GM12878 (cell line): ENCODE results near the gene INPP5D. TPM values are rescaled to one million over a fixed set of nuclear protein-coding genes. Genes with fewer than 3 reads are reported as not detected.

ENCODE experiments used
- ATAC-seq: fragments of 200-7000 bp; cut with Tn5 transposase; 3 replicates; pipeline ENCODE4 v1.9.1; 2020; ENCODE audit warnings: mild to moderate bottlenecking, moderate library complexity
- BruUV-seq: library from RNA; stranded (reverse); fragments of 400-500 nt; replicated peaks from 2 replicates; lab custom pipeline; 2021; lab: Mats Ljungman, UMichigan
- CTCF ChIA-PET: fragments of 300-600 bp; sonication (Branson Sonifier 250); formaldehyde crosslinking; extraction: SDS; loops from one replicate; lab custom pipeline; 2021; ENCODE audit warnings: inconsistent platforms; lab: Yijun Ruan, JAX
- POLR2A ChIA-PET: fragments of 350-600 bp; formaldehyde crosslinking; extraction: SDS; loops from one replicate; lab custom pipeline; 2021; ENCODE audit warnings: inconsistent platforms; lab: Charles Lee
- RAD21 ChIA-PET: fragments of 300-600 bp; sonication (Branson Sonifier 250); formaldehyde crosslinking; loops from one replicate; lab custom pipeline; 2023; ENCODE audit warnings: antibody characterized with exemption; ENCODE audit not compliant: unreplicated experiment; lab: Charles Lee
- SMC1A ChIA-PET: fragments of 300-600 bp; sonication (Branson Sonifier 250); formaldehyde crosslinking; loops from one replicate; lab custom pipeline; 2023; ENCODE audit not compliant: unreplicated experiment, uncharacterized antibody; lab: Charles Lee
- DNase-seq: peaks from one replicate; pipeline ENCODE4 v3.0.0-alpha.2; 2011; ENCODE audit warnings: low read depth, low spot score
- FAIRE-seq: peaks from 3 replicates; lab custom pipeline; 2011; peaks lifted over from hg19 to GRCh38; lab: Jason Lieb, UNC
- H2AFZ ChIP-seq: 2 replicates; pipeline ENCODE4 v1.6.0; 2011; ENCODE audit warnings: low read depth, low read length, control low read depth; ENCODE audit not compliant: control insufficient read depth
- H3K27ac ChIP-seq: 2 replicates; pipeline ENCODE4 v1.5.1; 2011; ENCODE audit warnings: control low read depth; ENCODE audit not compliant: control insufficient read depth, insufficient read depth
- H3K27me3 ChIP-seq, 2 experiments: replicated peaks in 1 of 2; 2 replicates each; pipeline versions ENCODE4 v1.6.0 to v1.6.1; 2011; ENCODE audit warnings: low read length in 1 of 2; ENCODE audit not compliant: control insufficient read depth in 2 of 2, insufficient read depth in 2 of 2
- H3K36me3 ChIP-seq, 2 experiments: 2 replicates each; pipeline ENCODE4 v1.5.1; 2011; ENCODE audit warnings: low read length in 1 of 2; ENCODE audit not compliant: control insufficient read depth in 2 of 2, insufficient read depth in 2 of 2
- H3K4me1 ChIP-seq: 2 replicates; pipeline ENCODE4 v1.6.1; 2011; ENCODE audit warnings: mild to moderate bottlenecking, low read length, moderate library complexity, mixed read lengths; ENCODE audit not compliant: control insufficient read depth, insufficient read depth
- H3K4me2 ChIP-seq: 2 replicates; pipeline ENCODE4 v1.6.0; 2011; ENCODE audit warnings: control low read depth; ENCODE audit not compliant: control insufficient read depth, insufficient read depth
- H3K4me3 ChIP-seq: fragments of 200-600 bp; sonication (generic); 2 replicates; pipeline ENCODE4 v1.5.1; 2016
- H3K79me2 ChIP-seq: 2 replicates; pipeline ENCODE4 v1.6.0; 2011; ENCODE audit warnings: low read length; ENCODE audit not compliant: control insufficient read depth, insufficient read depth
- H3K9ac ChIP-seq: 2 replicates; pipeline ENCODE4 v1.8.0; 2011; ENCODE audit warnings: low read length, control low read depth, mixed read lengths; ENCODE audit not compliant: control insufficient read depth, insufficient read depth
- H3K9me3 ChIP-seq: replicated peaks from 3 replicates; pipeline ENCODE4 v1.5.1; 2011; ENCODE audit warnings: mild to moderate bottlenecking, low read length; ENCODE audit not compliant: control insufficient read depth, insufficient read depth
- H4K20me1 ChIP-seq: 2 replicates; pipeline ENCODE4 v1.6.0; 2011; ENCODE audit not compliant: control insufficient read depth, insufficient read depth
- MTA2 ChIP-seq: fragments of 450-650 bp; IDR thresholded peaks from 2 replicates; pipeline ENCODE4 v1.6.1; 2016; ENCODE audit warnings: low read depth, mild to moderate bottlenecking, moderate library complexity
- NR2C1 ChIP-seq: fragments of 450-650 bp; IDR thresholded peaks from 2 replicates; pipeline ENCODE4 v1.6.1; 2017; ENCODE audit warnings: antibody characterized with exemption, mild to moderate bottlenecking, moderate library complexity
- SIX5 ChIP-seq: IDR thresholded peaks from 2 replicates; pipeline ENCODE4 v1.6.1; 2011; ENCODE audit warnings: mild to moderate bottlenecking, low read depth, low read length, moderate library complexity; ENCODE audit not compliant: severe bottlenecking
- TAF1 ChIP-seq: IDR thresholded peaks from 2 replicates; pipeline ENCODE4 v1.6.1; 2011; ENCODE audit warnings: mild to moderate bottlenecking, low read depth, low read length, borderline replicate concordance
- WGBS: methylation state at CpG from one replicate; pipeline ENCODE4 v1.1.6; 2016; ENCODE audit warnings: low lambda C conversion rate; ENCODE audit not compliant: insufficient replicate concordance, insufficient coverage; ENCODE audit errors: missing lambda C conversion rate; 5-methylcytosine and 5-hydroxymethylcytosine counted together
- in situ Hi-C: fragments of 300-500 bp; cut with MboI; formaldehyde crosslinking; loops from 9 replicates; pipeline ENCODE4 v1.14.3; 2018; ENCODE audit warnings: mixed read lengths
- intact Hi-C: fragments of 100-400 bp; cut with micrococcal nuclease; formaldehyde crosslinking; loops from one replicate; pipeline ENCODE4 v1.14.2; 2022; ENCODE audit not compliant: unreplicated experiment
- polyA plus RNA-seq, 11 experiments: library from polyadenylated mRNA; depleted of rRNA in 4 of 11; unstranded in 6 of 11; stranded (reverse) in 5 of 11; fragments of >200 nt; fragmentation: Nextera tagmentation in 4 of 11; fragmentation: Illumina TruSeq in 1 of 11; extraction: Ambion mirVana in 4 of 11; extraction: Trizol in 1 of 11; gene quantifications; 1 replicate in 1 of 11; 2 replicates in 10 of 11; pipeline versions ENCODE4 v1.2.1 to v1.2.3, GENCODE V29; 2011 to 2016; ENCODE audit warnings: inconsistent platforms in 2 of 11, missing spikeins in 2 of 11, low read depth in 1 of 11
- total RNA-seq, 4 experiments: library from RNA; depleted of rRNA in 3 of 4; stranded (reverse); fragments of >200 nt in 3 of 4; fragmentation: Illumina TruSeq in 1 of 4; extraction: Trizol in 1 of 4; gene quantifications; 2 replicates each; pipeline versions ENCODE4 v1.2.1 to v1.2.3, GENCODE V29; 2013 to 2021
- TF ChIP-seq, protein P1 (sequence below): fragments of 450-650 bp; IDR thresholded peaks from 2 replicates; pipeline ENCODE4 v1.6.1; 2017; ENCODE audit warnings: mild to moderate bottlenecking, low read depth, inconsistent platforms; ENCODE audit not compliant: poor library complexity, severe bottlenecking
- TF ChIP-seq, protein P2 (sequence below): IDR thresholded peaks from 2 replicates; pipeline ENCODE4 v1.6.1; 2011; ENCODE audit warnings: low read depth, mild to moderate bottlenecking, low read length, moderate library complexity, borderline replicate concordance; ENCODE audit errors: extremely low read depth

The INPP5D gene
- total and polyA plus RNA-seq, 10 of the 15 experiments (the other 5 are each of a cell fraction or from before 2014, with no cell fraction given): 11.8 to 139 (median 88.8) TPM

DNA sequence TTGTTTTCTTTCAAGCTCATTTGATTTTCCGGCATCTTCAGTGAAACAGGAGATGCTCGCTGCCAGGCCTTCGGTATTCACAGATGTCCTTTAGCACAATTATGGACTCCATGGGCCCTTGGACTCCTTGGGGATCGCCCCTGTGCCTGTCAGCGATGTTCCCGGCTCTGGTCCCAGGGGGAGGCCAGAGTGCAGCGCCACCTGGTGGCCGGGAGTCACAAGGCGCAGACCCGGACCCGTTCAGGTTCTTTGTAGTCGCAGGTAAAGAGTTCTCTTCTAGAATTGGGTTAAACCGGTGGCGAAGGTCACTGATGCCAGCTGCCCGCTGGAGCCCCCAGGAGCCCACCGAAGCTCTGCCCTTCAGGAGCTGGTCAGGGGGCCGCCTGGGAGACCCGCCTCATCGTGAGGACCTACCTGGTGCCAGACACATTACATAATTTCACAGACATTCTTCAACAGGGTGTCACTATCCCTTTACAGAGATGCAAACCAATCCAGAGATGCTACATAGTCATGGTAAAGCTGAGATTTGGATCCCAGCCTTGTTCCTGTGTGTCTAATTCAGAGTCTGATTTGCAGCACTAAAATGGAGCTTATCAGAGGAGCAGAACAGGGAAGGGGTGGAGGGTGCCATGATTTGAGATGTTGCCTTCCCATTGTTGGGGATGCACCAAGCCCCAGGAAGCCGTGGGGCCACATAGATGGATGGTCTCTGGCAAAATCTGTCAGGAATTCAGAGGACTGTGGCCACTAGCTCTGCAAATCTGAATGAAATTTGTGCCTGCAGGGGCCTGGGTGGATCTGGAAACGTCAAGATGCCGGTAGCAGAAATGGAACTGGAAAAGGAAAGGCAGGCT, 6.0 kb upstream of the INPP5D start (continued):
- TF ChIP-seq, protein P1, sequence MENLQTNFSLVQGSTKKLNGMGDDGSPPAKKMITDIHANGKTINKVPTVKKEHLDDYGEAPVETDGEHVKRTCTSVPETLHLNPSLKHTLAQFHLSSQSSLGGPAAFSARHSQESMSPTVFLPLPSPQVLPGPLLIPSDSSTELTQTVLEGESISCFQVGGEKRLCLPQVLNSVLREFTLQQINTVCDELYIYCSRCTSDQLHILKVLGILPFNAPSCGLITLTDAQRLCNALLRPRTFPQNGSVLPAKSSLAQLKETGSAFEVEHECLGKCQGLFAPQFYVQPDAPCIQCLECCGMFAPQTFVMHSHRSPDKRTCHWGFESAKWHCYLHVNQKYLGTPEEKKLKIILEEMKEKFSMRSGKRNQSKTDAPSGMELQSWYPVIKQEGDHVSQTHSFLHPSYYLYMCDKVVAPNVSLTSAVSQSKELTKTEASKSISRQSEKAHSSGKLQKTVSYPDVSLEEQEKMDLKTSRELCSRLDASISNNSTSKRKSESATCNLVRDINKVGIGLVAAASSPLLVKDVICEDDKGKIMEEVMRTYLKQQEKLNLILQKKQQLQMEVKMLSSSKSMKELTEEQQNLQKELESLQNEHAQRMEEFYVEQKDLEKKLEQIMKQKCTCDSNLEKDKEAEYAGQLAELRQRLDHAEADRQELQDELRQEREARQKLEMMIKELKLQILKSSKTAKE: no peak
- TF ChIP-seq SIX5: peak; percentile 24

DNA sequence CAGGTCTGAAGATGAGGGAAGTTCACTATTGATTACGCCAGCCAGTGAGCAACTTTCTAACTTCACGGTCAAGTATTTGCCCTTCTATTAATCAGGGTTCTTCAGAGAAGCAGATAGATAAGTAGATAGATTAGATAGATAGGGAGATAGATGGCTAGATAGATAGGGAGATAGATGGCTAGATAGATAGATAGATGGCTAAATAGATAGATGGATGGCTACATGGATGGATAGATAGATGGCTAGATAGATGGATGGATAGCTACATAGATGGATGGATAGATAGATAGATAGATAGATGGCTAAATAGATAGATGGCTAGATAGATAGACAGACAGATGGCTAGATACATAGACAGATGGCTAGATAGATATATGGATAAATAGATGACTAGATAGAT, 4.8 kb upstream of the INPP5D start:
- Histone ChIP-seq H3K4me2 (no peak overlapping the region), H4K20me1 (no peaks in the 10 kb centered on the region), H3K36me3 (no peaks in the 10 kb centered on the region), H3K9ac (no peak overlapping the region), H3K27ac (no peak overlapping the region), H2AFZ (no peak overlapping the region), H3K4me3 (no peak overlapping the region), H3K27me3 (no peaks in the 10 kb centered on the region), H3K9me3 (no peaks in the 10 kb centered on the region), H3K79me2 (peaks cover 10% of the 10 kb centered on the region), H3K4me1 (peaks cover 11% of the 10 kb centered on the region)
- DNase-seq (no peak), ATAC-seq (no peak), FAIRE-seq (no peak)
- in situ Hi-C loops (no loop called here), intact Hi-C loops (no loop called here)
- no TSS peak for BruUV-seq
- TF ChIP-seq NR2C1 (no peak), SIX5 (no peak), MTA2 (no peak), TAF1 (no peak)
- TF ChIP-seq, protein P2, sequence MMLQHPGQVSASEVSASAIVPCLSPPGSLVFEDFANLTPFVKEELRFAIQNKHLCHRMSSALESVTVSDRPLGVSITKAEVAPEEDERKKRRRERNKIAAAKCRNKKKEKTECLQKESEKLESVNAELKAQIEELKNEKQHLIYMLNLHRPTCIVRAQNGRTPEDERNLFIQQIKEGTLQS: no peak
- ChIA-PET CTCF (interaction anchor here (1.0 to 5.1 kb wide), 18 partner anchors 11 to 297 kb away, joined by 4 to 37 read pairs (median 12); partner anchors contain the start of gene ATG16L1), RAD21 (interaction anchor here (1.0 to 2.2 kb wide), 4 partner anchors 9 to 245 kb away, joined by 3 to 7 read pairs (median 4); no protein-coding TSS in a partner anchor), POLR2A (no interaction called here), SMC1A (interaction anchor here (0.7 to 2.4 kb wide), 6 partner anchors 45 to 246 kb away, joined by 3 to 10 read pairs (median 4); no protein-coding TSS in a partner anchor)
- 87% methylated on average over 2 of the region's 2 CpGs for WGBS
